ENCODE results near the gene TNFAIP8L3.

GRCh38 chr15:51108933-51109550 is 14.3 kb upstream of the TNFAIP8L3 start:
- TF ChIP-seq, protein P1, sequence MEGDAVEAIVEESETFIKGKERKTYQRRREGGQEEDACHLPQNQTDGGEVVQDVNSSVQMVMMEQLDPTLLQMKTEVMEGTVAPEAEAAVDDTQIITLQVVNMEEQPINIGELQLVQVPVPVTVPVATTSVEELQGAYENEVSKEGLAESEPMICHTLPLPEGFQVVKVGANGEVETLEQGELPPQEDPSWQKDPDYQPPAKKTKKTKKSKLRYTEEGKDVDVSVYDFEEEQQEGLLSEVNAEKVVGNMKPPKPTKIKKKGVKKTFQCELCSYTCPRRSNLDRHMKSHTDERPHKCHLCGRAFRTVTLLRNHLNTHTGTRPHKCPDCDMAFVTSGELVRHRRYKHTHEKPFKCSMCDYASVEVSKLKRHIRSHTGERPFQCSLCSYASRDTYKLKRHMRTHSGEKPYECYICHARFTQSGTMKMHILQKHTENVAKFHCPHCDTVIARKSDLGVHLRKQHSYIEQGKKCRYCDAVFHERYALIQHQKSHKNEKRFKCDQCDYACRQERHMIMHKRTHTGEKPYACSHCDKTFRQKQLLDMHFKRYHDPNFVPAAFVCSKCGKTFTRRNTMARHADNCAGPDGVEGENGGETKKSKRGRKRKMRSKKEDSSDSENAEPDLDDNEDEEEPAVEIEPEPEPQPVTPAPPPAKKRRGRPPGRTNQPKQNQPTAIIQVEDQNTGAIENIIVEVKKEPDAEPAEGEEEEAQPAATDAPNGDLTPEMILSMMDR (IDR thresholded peaks at IDR 0.05) = no peak
- TF ChIP-seq EZH2 (IDR thresholded peaks at IDR 0.05) = no peak

Measured in neural progenitor cell (in vitro differentiated cells).